Measurements from ENCODE around the gene CMBL.
A peak's percentile ranks its signal among the peaks of the same experiment; 100 is the strongest.

The CMBL gene

GRCh38 chr5:10301842-10302610 is 5.7 kb downstream of the CMBL start:
- H3K4me1 ChIP-seq (ENCODE audit: control extremely low read depth in 1 of 4, control insufficient read depth in 4 of 4, insufficient read depth in 4 of 4, low read length in 3 of 4): peaks cover 0 to 10% (median 6%) of the 10 kb centered on the region in 4 experiments
- DNase-seq: no peak
- 95% methylated on average over 11 of the region's 11 CpGs for WGBS (ENCODE audit: insufficient coverage)
- H3K27ac ChIP-seq (ENCODE audit: insufficient read depth in 1 of 2, low read depth in 1 of 2, low read length in 2 of 2, poor library complexity in 1 of 2, severe bottlenecking in 2 of 2): peak overlapping the region in 1 of 2 experiments; percentile 49
- no peaks in the 10 kb centered on the region for H3K27me3 ChIP-seq (replicated peaks in 2 of 5; ENCODE audit: control insufficient read depth in 4 of 5, insufficient read depth in 5 of 5, low read length in 4 of 5)
- H3K4me3 ChIP-seq (ENCODE audit: control insufficient read depth in 1 of 7, extremely low read depth in 1 of 7, insufficient read depth in 4 of 7, low read depth in 2 of 7, low read length in 6 of 7): no peak overlapping the region
- CTCF ChIA-PET: interaction anchor here (0.6 to 1.2 kb wide), 3 partner anchors 57 to 435 kb away, joined by 3 read pairs; no protein-coding TSS in a partner anchor
- POLR2A ChIA-PET: no interaction called here
- H3K36me3 ChIP-seq (ENCODE audit: control insufficient read depth in 4 of 4, insufficient read depth in 4 of 4, low read length in 3 of 4): peaks cover 0 to 11% (median under 1%) of the 10 kb centered on the region in 4 experiments
- no peaks in the 10 kb centered on the region for H3K9me3 ChIP-seq (ENCODE audit: control extremely low read depth in 1 of 5, control insufficient read depth in 4 of 5, insufficient read depth in 2 of 5, low read depth in 1 of 5, low read length in 4 of 5)

DNA sequence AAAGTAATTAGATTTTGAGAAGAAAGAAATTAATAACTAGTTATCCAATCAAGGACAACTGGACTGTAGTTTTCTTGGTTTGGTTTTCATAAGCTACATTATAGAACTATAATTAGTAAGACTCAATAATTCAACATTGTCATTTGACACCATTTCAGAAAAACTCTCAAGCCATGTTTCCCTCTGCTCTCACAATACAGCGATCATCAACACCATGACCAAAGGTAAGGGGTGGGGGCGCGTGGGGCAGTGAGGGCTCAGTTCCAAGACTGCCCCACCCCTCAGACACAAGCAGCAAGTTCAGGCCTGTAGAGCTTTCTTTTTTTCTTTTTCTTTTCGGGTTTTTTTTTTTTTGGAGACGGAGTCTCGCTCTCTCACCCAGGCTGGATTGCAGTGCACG is 6.4 kb downstream of the CMBL start:
- H3K4me3 ChIP-seq (ENCODE audit: control insufficient read depth in 1 of 7, extremely low read depth in 1 of 7, insufficient read depth in 4 of 7, low read depth in 2 of 7, low read length in 6 of 7): no peak overlapping the region
- WGBS (ENCODE audit: insufficient coverage): 95% methylated on average over 4 of the region's 7 CpGs
- POLR2A ChIA-PET: no interaction called here
- H3K36me3 ChIP-seq (ENCODE audit: control insufficient read depth in 4 of 4, insufficient read depth in 4 of 4, low read length in 3 of 4): peaks cover 0 to 11% (median under 1%) of the 10 kb centered on the region in 4 experiments
- H3K4me1 ChIP-seq (ENCODE audit: control extremely low read depth in 1 of 4, control insufficient read depth in 4 of 4, insufficient read depth in 4 of 4, low read length in 3 of 4): peaks cover 0 to 3% (median 0%) of the 10 kb centered on the region in 4 experiments
- no peaks in the 10 kb centered on the region for H3K27me3 ChIP-seq (replicated peaks in 2 of 5; ENCODE audit: control insufficient read depth in 4 of 5, insufficient read depth in 5 of 5, low read length in 4 of 5)
- CTCF ChIA-PET: interaction anchor here (0.6 kb wide), 1 partner anchor 436 kb away, joined by 3 read pairs; no protein-coding TSS in a partner anchor
- H3K9me3 ChIP-seq (ENCODE audit: control extremely low read depth in 1 of 5, control insufficient read depth in 4 of 5, insufficient read depth in 2 of 5, low read depth in 1 of 5, low read length in 4 of 5): no peaks in the 10 kb centered on the region
- no peak for DNase-seq
- no peak overlapping the region for H3K27ac ChIP-seq (ENCODE audit: insufficient read depth in 1 of 2, low read depth in 1 of 2, low read length in 2 of 2, poor library complexity in 1 of 2, severe bottlenecking in 2 of 2)

DNA sequence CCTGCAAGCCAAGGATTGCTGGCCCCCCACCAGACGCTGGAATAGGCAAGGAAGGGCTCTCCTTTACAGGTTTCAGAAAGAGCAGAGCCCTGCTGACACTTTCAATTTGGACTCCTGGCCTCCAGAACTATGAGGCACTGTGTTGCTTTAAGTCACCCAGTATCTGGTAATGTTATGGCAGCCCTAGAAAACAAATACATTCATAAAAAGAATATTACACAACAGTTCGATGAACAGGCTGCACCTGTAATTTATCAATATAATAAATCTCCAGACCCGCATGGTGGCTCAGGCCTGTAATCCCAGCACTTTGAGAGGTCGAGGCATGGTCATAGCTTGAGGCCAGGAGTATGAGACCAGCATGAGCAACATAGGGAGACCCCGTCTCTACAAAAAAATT is 7.5 kb downstream of the CMBL start:
- Histone ChIP-seq H3K9me3 (ENCODE audit: control extremely low read depth in 1 of 5, control insufficient read depth in 4 of 5, insufficient read depth in 2 of 5, low read depth in 1 of 5, low read length in 4 of 5) (no peaks in the 10 kb centered on the region), H3K4me1 (ENCODE audit: control extremely low read depth in 1 of 4, control insufficient read depth in 4 of 4, insufficient read depth in 4 of 4, low read length in 3 of 4) (peaks cover 0 to 1% (median 0%) of the 10 kb centered on the region in 4 experiments), H3K27ac (ENCODE audit: insufficient read depth in 1 of 2, low read depth in 1 of 2, low read length in 2 of 2, poor library complexity in 1 of 2, severe bottlenecking in 2 of 2) (no peak overlapping the region), H3K4me3 (ENCODE audit: control insufficient read depth in 1 of 7, extremely low read depth in 1 of 7, insufficient read depth in 4 of 7, low read depth in 2 of 7, low read length in 6 of 7) (no peak overlapping the region), H3K27me3 (replicated peaks in 2 of 5; ENCODE audit: control insufficient read depth in 4 of 5, insufficient read depth in 5 of 5, low read length in 4 of 5) (no peaks in the 10 kb centered on the region), H3K36me3 (ENCODE audit: control insufficient read depth in 4 of 4, insufficient read depth in 4 of 4, low read length in 3 of 4) (peaks cover 2 to 11% (median 5%) of the 10 kb centered on the region in 4 experiments)
- ChIA-PET POLR2A (no interaction called here), CTCF (no interaction called here)
- 100% methylated on average over 5 of the region's 5 CpGs for WGBS (ENCODE audit: insufficient coverage)
- DNase-seq: no peak

GRCh38 chr5:10297646-10298204 is 10.0 kb downstream of the CMBL start:
- no peak for DNase-seq
- no peaks in the 10 kb centered on the region for H3K27me3 ChIP-seq (replicated peaks in 2 of 5; ENCODE audit: control insufficient read depth in 4 of 5, insufficient read depth in 5 of 5, low read length in 4 of 5)
- H3K4me1 ChIP-seq (ENCODE audit: control extremely low read depth in 1 of 4, control insufficient read depth in 4 of 4, insufficient read depth in 4 of 4, low read length in 3 of 4): peaks cover 0 to 4% (median under 1%) of the 10 kb centered on the region in 4 experiments
- no peak overlapping the region for H3K27ac ChIP-seq (ENCODE audit: insufficient read depth in 1 of 2, low read depth in 1 of 2, low read length in 2 of 2, poor library complexity in 1 of 2, severe bottlenecking in 2 of 2)
- ChIA-PET POLR2A (no interaction called here), CTCF (interaction anchor here (1.4 kb wide), 1 partner anchor 14 kb away, joined by 3 read pairs; no protein-coding TSS in a partner anchor)
- WGBS (ENCODE audit: insufficient coverage): 97% methylated on average over 12 of the region's 14 CpGs
- H3K36me3 ChIP-seq (ENCODE audit: control insufficient read depth in 4 of 4, insufficient read depth in 4 of 4, low read length in 3 of 4): peaks cover 2 to 8% (median 5%) of the 10 kb centered on the region in 4 experiments
- H3K9me3 ChIP-seq (ENCODE audit: control extremely low read depth in 1 of 5, control insufficient read depth in 4 of 5, insufficient read depth in 2 of 5, low read depth in 1 of 5, low read length in 4 of 5): no peaks in the 10 kb centered on the region
- no peak overlapping the region for H3K4me3 ChIP-seq (ENCODE audit: control insufficient read depth in 1 of 7, extremely low read depth in 1 of 7, insufficient read depth in 4 of 7, low read depth in 2 of 7, low read length in 6 of 7)

DNA sequence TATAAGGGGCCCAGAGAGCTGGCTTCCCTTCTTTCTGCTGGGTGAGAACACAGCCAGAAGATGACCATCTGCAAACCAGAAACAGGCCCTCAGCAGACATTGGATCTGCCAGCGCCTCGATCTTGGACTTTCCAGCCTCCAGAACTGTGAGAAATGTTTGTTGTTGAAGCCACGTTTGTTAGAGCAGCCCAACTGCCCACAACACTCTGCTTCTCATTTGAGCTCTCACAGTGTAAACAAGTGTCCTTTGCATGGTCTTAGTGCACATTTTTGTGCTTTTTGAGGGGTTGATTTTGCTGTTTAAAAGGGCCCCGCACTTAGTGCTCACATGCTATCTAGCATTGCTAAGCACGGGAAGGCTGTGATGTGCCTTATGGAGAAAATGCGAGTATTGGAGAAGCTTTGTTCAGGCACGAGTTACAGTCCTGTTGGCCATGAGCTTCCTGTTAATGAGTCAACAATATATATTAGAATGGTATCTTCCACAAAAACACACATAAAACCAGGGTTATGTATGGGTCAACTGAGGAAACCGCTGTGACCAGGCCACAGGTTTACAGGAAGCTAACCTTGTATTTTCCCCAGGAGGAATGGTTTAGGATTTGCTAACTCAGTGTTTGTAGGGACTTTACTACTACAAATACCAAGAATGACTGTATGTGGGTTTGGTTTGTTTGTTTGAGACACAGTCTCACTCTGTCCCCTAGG is 11.9 kb downstream of the CMBL start:
- CTCF ChIA-PET: interaction anchor here (0.5 to 1.0 kb wide), 5 partner anchors 8 to 535 kb away, joined by 3 to 6 read pairs (median 3); no protein-coding TSS in a partner anchor
- no peak overlapping the region for H3K27ac ChIP-seq (ENCODE audit: insufficient read depth in 1 of 2, low read depth in 1 of 2, low read length in 2 of 2, poor library complexity in 1 of 2, severe bottlenecking in 2 of 2)

DNA sequence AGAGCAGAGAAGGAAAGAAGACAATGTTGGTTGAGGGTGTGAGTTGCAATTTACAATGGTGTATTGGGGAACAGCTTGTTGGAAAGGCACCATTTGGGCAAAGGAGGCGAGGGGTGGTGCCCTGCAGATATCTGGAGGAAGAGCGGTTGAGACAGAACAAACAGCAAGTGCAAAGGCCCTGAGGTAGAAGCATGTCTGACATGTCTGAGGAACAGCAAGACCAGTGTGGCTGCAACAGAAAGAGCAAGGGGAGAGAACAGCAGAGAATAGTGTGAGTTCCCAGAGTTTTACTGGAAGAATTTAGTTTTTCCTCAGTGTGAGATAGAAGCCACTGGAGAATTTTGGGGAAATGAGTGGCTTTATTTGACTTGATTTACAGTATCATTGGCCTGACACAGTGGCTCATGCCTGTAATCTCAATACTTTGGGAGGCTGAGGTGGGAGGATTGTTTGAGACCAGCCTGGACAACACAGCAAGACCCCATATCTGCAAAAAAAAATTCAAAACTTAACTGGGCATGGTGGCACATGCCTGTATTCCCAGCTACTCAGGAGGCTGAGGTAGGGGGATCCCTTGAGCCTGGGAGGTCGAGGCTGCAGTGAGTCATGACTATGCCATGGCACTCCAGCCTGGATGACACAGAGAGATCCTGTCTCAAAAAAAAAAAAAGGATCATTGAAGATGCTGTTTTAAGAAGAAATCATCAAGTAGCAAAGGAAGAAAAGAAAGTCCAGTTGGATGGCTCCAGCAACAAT is 13.6 kb downstream of the CMBL start:
- POLR2A ChIA-PET: no interaction called here
- Histone ChIP-seq H3K4me3 (ENCODE audit: control insufficient read depth in 1 of 7, extremely low read depth in 1 of 7, insufficient read depth in 4 of 7, low read depth in 2 of 7, low read length in 6 of 7) (no peak overlapping the region), H3K4me1 (ENCODE audit: control extremely low read depth in 1 of 4, control insufficient read depth in 4 of 4, insufficient read depth in 4 of 4, low read length in 3 of 4) (peaks cover 0 to 4% (median under 1%) of the 10 kb centered on the region in 4 experiments), H3K27me3 (replicated peaks in 2 of 5; ENCODE audit: control insufficient read depth in 4 of 5, insufficient read depth in 5 of 5, low read length in 4 of 5) (no peaks in the 10 kb centered on the region), H3K36me3 (ENCODE audit: control insufficient read depth in 4 of 4, insufficient read depth in 4 of 4, low read length in 3 of 4) (peaks cover 5 to 19% (median 7%) of the 10 kb centered on the region in 4 experiments), H3K9me3 (ENCODE audit: control extremely low read depth in 1 of 5, control insufficient read depth in 4 of 5, insufficient read depth in 2 of 5, low read depth in 1 of 5, low read length in 4 of 5) (no peaks in the 10 kb centered on the region), H3K27ac (ENCODE audit: insufficient read depth in 1 of 2, low read depth in 1 of 2, low read length in 2 of 2, poor library complexity in 1 of 2, severe bottlenecking in 2 of 2) (no peak overlapping the region)
- CTCF ChIA-PET: interaction anchor here (0.6 to 1.2 kb wide), 3 partner anchors 10 to 64 kb away, joined by 3 to 4 read pairs (median 4); no protein-coding TSS in a partner anchor
- 100% methylated on average over 3 of the region's 3 CpGs for WGBS (ENCODE audit: insufficient coverage)
- DNase-seq: no peak

More for the DNA sequence above, 11.9 kb downstream of the CMBL start:
- H3K36me3 ChIP-seq (ENCODE audit: control insufficient read depth in 4 of 4, insufficient read depth in 4 of 4, low read length in 3 of 4): peaks cover 0 to 11% (median 6%) of the 10 kb centered on the region in 4 experiments
- 95% methylated on average over 4 of the region's 8 CpGs for WGBS (ENCODE audit: insufficient coverage)
- H3K4me3 ChIP-seq (ENCODE audit: control insufficient read depth in 1 of 7, extremely low read depth in 1 of 7, insufficient read depth in 4 of 7, low read depth in 2 of 7, low read length in 6 of 7): no peak overlapping the region
- no peaks in the 10 kb centered on the region for H3K9me3 ChIP-seq (ENCODE audit: control extremely low read depth in 1 of 5, control insufficient read depth in 4 of 5, insufficient read depth in 2 of 5, low read depth in 1 of 5, low read length in 4 of 5)
- POLR2A ChIA-PET: interaction anchor here (0.6 kb wide), 1 partner anchor 588 kb away, joined by 4 read pairs; no protein-coding TSS in a partner anchor
- H3K27me3 ChIP-seq (replicated peaks in 2 of 5; ENCODE audit: control insufficient read depth in 4 of 5, insufficient read depth in 5 of 5, low read length in 4 of 5): no peaks in the 10 kb centered on the region
- H3K4me1 ChIP-seq (ENCODE audit: control extremely low read depth in 1 of 4, control insufficient read depth in 4 of 4, insufficient read depth in 4 of 4, low read length in 3 of 4): peaks cover 0 to 4% (median under 1%) of the 10 kb centered on the region in 4 experiments
- DNase-seq: no peak

Data from common myeloid progenitor, CD34-positive (primary cell).